ENCODE measurements around the gene MYO5B.
A peak's percentile ranks its signal among the peaks of the same experiment; 100 is the strongest.

The MYO5B gene

DNA sequence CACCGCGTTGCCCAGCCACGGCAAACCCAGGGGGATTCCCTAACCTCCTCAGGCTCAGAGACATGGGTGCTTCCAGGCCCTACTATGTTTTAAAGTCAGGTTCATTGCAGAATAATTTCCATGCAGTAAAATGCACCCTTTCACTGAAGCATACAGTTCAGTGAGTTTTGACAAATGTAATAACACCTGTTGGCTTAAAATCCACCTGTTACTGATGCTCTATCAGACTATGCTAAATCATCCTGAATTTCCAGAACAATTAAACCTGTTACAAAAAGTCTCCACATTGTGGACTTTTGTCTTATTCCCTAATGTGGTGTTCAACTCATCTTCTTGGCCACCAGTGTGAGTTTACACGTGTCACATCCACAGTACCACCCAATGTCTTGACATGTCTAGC lies 234.6 kb downstream of the MYO5B start:
- intact Hi-C loops (cut with DNase I): no loop called here

DNA sequence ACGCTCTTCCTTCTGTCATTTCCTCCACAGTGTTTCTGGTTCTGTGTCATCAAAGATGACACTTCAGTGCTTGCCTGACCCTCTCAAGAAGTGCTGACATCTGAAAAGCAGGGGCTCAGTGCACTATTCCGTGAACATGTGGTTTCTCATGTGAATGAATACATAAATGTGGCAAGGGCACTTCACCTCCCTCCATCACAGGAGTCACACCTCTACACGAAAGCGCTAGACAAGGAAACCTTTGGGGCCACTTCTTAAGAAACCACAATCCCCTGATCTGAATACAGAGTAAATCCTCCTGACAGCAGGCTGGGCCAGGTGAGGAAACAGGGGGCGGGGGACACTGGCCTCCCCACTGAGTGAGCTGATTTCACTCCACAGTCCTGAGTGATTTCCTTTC lies 235.8 kb downstream of the MYO5B start:
- no peak for DNase-seq
- intact Hi-C loops (cut with DNase I): no loop called here

More for the DNA sequence above, 234.6 kb downstream of the MYO5B start:
- DNase-seq: no peak

DNA sequence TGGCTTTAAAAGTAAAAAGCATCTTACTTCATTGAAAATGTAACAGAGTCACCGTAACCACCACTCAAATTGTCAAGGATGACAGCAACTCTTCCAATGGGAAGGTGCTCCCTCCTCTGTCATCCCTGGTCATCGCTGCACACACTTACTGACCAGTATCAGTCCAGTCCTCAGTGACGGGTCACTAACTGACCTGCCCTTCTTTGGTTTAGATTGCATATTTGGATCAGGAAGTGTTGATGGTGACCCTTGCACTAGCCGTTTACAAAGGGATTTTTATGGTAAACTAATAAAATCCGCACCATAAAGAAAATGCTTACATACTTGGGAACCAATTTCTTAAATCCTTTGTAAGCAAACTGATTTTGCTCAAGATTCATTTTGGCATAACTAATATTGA lies 239.7 kb downstream of the MYO5B start:
- no peak for DNase-seq
- intact Hi-C loops (cut with DNase I): no loop called here

- intact Hi-C loops (cut with DNase I): no loop called here
- no peak for DNase-seq
Observed at GRCh38 chr18:49953391-49953790, 241.6 kb downstream of the MYO5B start.

DNA sequence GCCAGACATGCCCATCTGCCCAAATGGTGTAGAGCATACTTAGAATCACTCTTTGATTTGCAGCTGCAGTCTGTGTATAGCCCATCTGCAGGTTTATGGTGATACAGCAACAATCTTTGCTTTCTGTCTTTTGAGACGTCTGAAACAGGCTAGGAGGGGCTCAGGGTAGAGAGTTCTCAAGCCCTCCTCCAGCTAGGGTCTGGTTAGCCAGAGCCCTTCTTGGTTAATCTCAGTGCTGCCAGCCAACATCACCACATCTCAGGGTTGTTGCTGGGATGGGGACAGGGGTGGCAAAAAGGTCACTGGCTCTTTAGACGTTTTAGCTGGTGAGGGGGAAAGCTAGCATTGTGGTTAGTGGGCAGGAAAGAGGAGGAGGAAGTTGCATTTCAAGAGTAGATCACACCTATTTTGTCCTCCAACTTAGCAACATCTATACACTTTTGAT lies 245.0 kb downstream of the MYO5B start:
- DNase-seq: no peak
- intact Hi-C loops (cut with DNase I): no loop called here

- intact Hi-C loops (cut with DNase I): no loop called here
Observed at GRCh38 chr18:49948975-49949374, 246.0 kb downstream of the MYO5B start.

GRCh38 chr18:49944663-49945062 lies 250.3 kb downstream of the MYO5B start:
- DNase-seq: no peak
- intact Hi-C loops (cut with DNase I): no loop called here

More at GRCh38 chr18:49948975-49949374, 246.0 kb downstream of the MYO5B start:
- DNase-seq: no peak

DNA sequence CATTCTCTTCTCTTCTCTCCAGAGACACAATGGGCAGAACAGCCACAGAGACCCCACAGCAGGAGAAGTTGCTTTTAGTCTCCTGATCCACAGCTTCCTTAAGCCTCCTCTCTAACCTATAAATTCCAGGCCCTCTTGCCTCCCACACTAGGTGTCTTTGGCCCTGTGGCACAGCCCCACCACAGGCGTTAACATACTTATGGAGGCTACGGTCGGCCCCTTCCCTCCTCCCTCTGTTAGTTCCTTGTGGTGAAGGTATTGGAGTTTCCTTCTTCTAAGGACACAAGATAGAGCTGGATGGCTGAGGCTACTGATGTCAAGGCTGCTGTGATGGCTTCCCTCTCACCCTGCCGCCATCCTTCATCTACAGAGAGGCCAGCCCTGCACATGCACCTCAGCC lies 258.1 kb downstream of the MYO5B start:
- DNase-seq: no peak
- intact Hi-C loops (cut with DNase I): no loop called here

DNA sequence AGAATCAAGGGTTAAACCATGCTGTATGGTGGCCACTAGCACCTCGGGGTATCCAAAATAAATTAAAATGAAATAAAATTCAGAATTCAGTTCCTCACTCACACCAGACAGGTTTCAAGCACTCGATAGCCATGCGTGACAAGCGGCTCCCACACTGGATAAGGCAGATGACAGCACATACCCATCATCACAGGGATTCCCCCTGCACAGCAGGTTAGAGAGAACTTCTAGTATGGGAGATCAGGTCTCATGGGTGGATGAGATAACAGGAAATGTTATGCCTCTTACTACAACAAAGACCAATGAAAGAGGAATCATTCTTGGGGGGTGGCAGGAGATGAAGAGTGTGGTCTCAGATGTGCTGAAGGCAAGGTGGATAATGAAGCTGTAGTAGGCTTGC lies 259.7 kb downstream of the MYO5B start:
- intact Hi-C loops (cut with DNase I): no loop called here
- DNase-seq: no peak

GRCh38 chr18:49934457-49934856 lies 260.5 kb downstream of the MYO5B start:
- DNase-seq: no peak
- intact Hi-C loops (cut with DNase I): no loop called here

GRCh38 chr18:49933530-49934128 lies 261.3 kb downstream of the MYO5B start:
- no peak for DNase-seq

DNA sequence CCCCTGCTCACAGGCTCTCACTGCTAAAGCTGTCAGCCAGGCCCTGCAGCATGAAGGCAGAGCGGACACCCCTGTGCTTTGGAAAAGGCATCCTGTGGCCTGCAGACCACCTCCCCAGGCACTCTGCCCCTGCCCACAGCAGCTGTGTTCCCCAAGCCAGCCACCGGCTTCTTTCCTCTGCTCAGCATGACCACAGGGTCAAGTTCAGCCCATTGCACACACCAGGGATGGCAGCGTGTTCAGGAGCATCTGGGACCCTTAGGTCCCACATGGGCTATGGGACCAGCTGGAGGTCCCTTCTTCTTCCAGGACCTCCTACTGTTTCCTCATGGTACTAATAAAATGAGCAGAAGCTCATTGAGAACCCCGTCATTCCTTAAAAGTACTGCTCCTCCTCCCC lies 263.2 kb downstream of the MYO5B start:
- intact Hi-C loops (cut with DNase I): no loop called here
- DNase-seq: no peak

More at GRCh38 chr18:49933530-49934128, 261.3 kb downstream of the MYO5B start:
- intact Hi-C loops (cut with DNase I): no loop called here

DNA sequence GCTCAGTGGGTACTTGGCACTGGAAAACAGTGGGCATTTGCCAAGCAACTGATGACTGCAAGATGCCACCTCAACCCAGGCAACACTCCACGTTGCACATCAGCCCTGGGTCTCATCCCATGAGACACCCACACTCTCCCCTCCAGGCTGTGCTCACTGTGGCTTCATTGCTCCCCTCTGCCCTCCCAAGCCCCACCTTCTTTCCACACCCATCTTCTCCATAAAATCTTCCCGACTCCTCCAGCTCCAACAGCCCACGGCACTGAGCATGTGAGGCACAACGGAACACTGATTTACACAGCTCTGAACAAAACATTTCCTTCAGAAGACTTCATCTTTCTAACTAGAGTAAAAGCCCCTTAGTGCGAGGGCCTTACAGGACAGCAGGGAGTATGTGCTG lies 263.8 kb downstream of the MYO5B start:
- intact Hi-C loops (cut with DNase I): no loop called here
- DNase-seq: no peak

GRCh38 chr18:49926106-49926745 lies 268.7 kb downstream of the MYO5B start:
- intact Hi-C loops (cut with DNase I): no loop called here

GRCh38 chr18:49924293-49924983 lies 270.5 kb downstream of the MYO5B start:
- intact Hi-C loops (cut with DNase I): no loop called here
- DNase-seq: no peak

More at GRCh38 chr18:49926106-49926745, 268.7 kb downstream of the MYO5B start:
- no peak for DNase-seq

DNA sequence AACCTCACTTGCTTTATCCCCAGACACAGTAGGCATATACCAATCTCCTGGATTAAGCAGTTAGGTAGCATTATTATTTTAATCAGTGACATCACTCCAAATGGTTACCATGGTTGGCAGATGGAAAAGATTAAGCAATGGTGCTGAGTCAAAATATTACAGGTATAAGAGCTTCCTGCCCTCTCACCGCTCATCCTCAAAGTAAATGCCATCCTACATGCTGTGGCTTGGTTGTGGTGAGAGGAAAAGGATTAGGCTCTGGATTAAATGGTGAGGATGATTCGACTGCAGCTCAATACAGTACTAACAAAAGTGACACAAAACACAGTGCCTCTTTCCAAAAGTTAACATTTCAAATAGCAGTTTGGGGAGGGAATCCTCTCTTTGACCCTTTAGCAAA lies 272.7 kb downstream of the MYO5B start:
- intact Hi-C loops (cut with DNase I): no loop called here
- DNase-seq: no peak

DNA sequence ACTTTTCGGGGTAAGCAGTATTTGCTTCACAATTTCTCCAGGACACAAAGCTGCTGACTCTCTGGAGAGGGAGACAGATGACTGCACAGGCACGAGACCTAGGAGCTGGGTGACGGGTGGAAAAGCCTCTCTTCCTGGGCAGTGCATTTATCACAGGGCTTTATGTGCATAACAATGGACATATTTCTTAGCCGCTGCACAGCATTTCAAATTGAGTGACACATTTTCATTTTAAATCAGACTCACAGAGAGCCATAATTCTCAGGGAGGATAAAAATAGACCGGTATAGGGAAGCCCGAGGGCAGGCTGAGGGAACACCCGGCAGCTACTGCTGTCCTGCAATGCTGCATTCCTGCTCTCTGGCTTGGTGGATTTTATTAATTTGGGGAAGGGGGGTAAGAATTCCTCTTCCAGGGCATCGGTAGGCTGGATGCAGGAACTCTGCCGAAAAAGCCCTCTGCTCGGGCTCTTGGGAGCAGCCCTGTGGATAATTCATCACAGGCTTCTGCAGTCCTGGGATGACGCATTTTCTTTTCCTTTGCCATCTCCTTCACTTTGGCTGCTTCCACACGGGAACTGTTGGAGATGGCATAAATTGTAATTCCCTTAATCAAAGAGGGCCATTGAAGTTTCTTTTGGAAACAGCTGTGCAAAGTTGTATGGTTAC lies 273.5 kb downstream of the MYO5B start:
- no peak for DNase-seq
- intact Hi-C loops (cut with DNase I): no loop called here

- DNase-seq: peak in 1 of 42 donors; percentile 2
- intact Hi-C loops (cut with DNase I): no loop called here
Observed at GRCh38 chr18:49920731-49921130, 274.2 kb downstream of the MYO5B start.

- intact Hi-C loops (cut with DNase I): no loop called here
Observed at GRCh38 chr18:49917742-49918141, 277.2 kb downstream of the MYO5B start.

GRCh38 chr18:49915352-49915751 lies 279.6 kb downstream of the MYO5B start:
- DNase-seq: no peak

More at GRCh38 chr18:49917742-49918141, 277.2 kb downstream of the MYO5B start:
- no peak for DNase-seq

More at GRCh38 chr18:49915352-49915751, 279.6 kb downstream of the MYO5B start:
- intact Hi-C loops (cut with DNase I): no loop called here

Measured in head of caudate nucleus (tissue), 42 donors.